Stomach (tissue), 4 donors: ENCODE results near the gene NDUFAF2.

Source experiments
- CTCF ChIP-seq, 7 experiments: fragments of 450-650 bp in 4 of 7; fragments of 200-600 bp in 3 of 7; sonication (generic) in 3 of 7; IDR thresholded peaks; one replicate each; pipeline ENCODE4 v1.5.1; 2016 to 2019; ENCODE audit warnings: antibody characterized with exemption in 7 of 7, control low read depth in 2 of 7, mild to moderate bottlenecking in 1 of 7
- EP300 ChIP-seq: sonication (generic); formaldehyde crosslinking; IDR thresholded peaks from one replicate; pipeline ENCODE4 v1.6.1; 2017; ENCODE audit warnings: antibody characterized with exemption
- POLR2A ChIP-seq, 4 donors: fragments of 450-650 bp; IDR thresholded peaks; one replicate each; pipeline ENCODE4 v1.6.1; 2016; ENCODE audit warnings: antibody characterized with exemption in 4 of 4, control low read depth in 2 of 4, mild to moderate bottlenecking in 1 of 4, moderate library complexity in 1 of 4
- POLR2AphosphoS5 ChIP-seq, 3 donors: sonication (generic); formaldehyde crosslinking; IDR thresholded peaks; one replicate each; pipeline ENCODE4 v1.6.1; 2016; ENCODE audit warnings: antibody characterized with exemption in 3 of 3

- TF ChIP-seq CTCF (IDR thresholded peaks at IDR 0.05) (no peak), POLR2A (IDR thresholded peaks at IDR 0.05) (no peak), EP300 (no peak), POLR2AphosphoS5 (IDR thresholded peaks at IDR 0.05) (no peak)
Measured at GRCh38 chr5:61151893-61152292, 206.9 kb downstream of the NDUFAF2 start.
